HCT116 (cell line): Measurements from ENCODE around the gene OPRD1. TPM values are rescaled to one million over a fixed set of nuclear protein-coding genes. Genes with fewer than 3 reads are reported as not detected.

Source experiments
- ATAC-seq: fragments of 200-7000 bp; cut with Tn5 transposase; 2 replicates; pipeline ENCODE4 v1.9.1; 2020; ENCODE audit warnings: mild to moderate bottlenecking, moderate library complexity
- BruUV-seq: library from RNA; stranded (reverse); fragments of 400-500 nt; replicated peaks from 2 replicates; lab custom pipeline; 2021; lab: Mats Ljungman, UMichigan
- CTCF ChIA-PET: fragments of 300-600 bp; sonication (Branson Sonifier 250); formaldehyde crosslinking; loops from one replicate; lab custom pipeline; 2021; ENCODE audit warnings: antibody characterized with exemption; lab: Charles Lee
- POLR2A ChIA-PET: fragments of 300-600, 350-600 bp; sonication (Branson Sonifier 250); formaldehyde crosslinking; loops from one replicate; lab custom pipeline; 2021; ENCODE audit warnings: antibody characterized with exemption; lab: Charles Lee
- RAD21 ChIA-PET, 2 experiments: fragments of 300-600 bp; sonication (Branson Sonifier 250); formaldehyde crosslinking; loops; one replicate each; lab custom pipeline; 2023; ENCODE audit warnings: low total read pairs in 2 of 2; ENCODE audit not compliant: uncharacterized antibody in 2 of 2, unreplicated experiment in 2 of 2, low non-redundant PET in 1 of 2; lab: Charles Lee
- DNase-seq: peaks from one replicate; pipeline ENCODE4 v3.0.0-alpha.2; 2010; ENCODE audit warnings: low read depth, low spot score
- H2AFZ ChIP-seq: fragments of 200-600 bp; shearing (Covaris generic), sonication (generic); 2 replicates; pipeline ENCODE4 v1.6.1; 2017; ENCODE audit warnings: low read depth, mixed run types, mixed read lengths, antibody characterized with exemption, low read length; ENCODE audit not compliant: poor library complexity, severe bottlenecking
- H3K27ac ChIP-seq: 2 replicates; pipeline ENCODE4 v1.5.1; 2012; ENCODE audit warnings: low read depth, low read length
- H3K27me3 ChIP-seq: fragments of 200-600 bp; sonication (generic); 2 replicates; pipeline ENCODE4 v1.6.1; 2016; ENCODE audit warnings: mixed run types, low read length, mixed read lengths; ENCODE audit not compliant: insufficient read depth
- H3K36me3 ChIP-seq, 2 experiments: fragments of 200-500 bp in 1 of 2; fragments of 200-600 bp in 1 of 2; sonication (Bioruptor generic) in 1 of 2; sonication (generic) in 1 of 2; 2 replicates each; pipeline versions ENCODE4 v1.5.1 to v1.6.1; 2014 to 2016; ENCODE audit warnings: low read length in 2 of 2, inconsistent platforms in 1 of 2, mixed read lengths in 1 of 2, mixed run types in 1 of 2; ENCODE audit not compliant: insufficient read depth in 2 of 2, control insufficient read depth in 1 of 2
- H3K4me1 ChIP-seq, 2 experiments: fragments of 200-600 bp in 1 of 2; sonication (generic) in 1 of 2; 2 replicates each; pipeline versions ENCODE4 v1.5.1 to v1.6.1; 2012 to 2017; ENCODE audit warnings: low read length in 2 of 2, inconsistent platforms in 1 of 2, mild to moderate bottlenecking in 1 of 2, mixed read lengths in 1 of 2, mixed run types in 1 of 2, moderate library complexity in 1 of 2; ENCODE audit not compliant: insufficient read depth in 2 of 2, control insufficient read depth in 1 of 2
- H3K4me2 ChIP-seq: fragments of 200-600 bp; sonication (generic); 2 replicates; pipeline ENCODE4 v1.6.1; 2017; ENCODE audit warnings: mixed run types, low read length, mixed read lengths
- H3K4me3 ChIP-seq, 2 experiments: fragments of 200-600 bp in 1 of 2; sonication (generic) in 1 of 2; replicated peaks in 1 of 2; 2 replicates each; pipeline ENCODE4 v1.5.1; 2011 to 2016; ENCODE audit warnings: low read length in 2 of 2, control low read depth in 1 of 2, low read depth in 1 of 2, mild to moderate bottlenecking in 1 of 2, mixed read lengths in 1 of 2, mixed run types in 1 of 2
- H3K79me2 ChIP-seq: fragments of 200-600 bp; sonication (generic); 2 replicates; pipeline ENCODE4 v1.6.1; 2017; ENCODE audit warnings: mild to moderate bottlenecking, mixed run types, low read length, moderate library complexity, mixed read lengths; ENCODE audit not compliant: insufficient read depth
- H3K9ac ChIP-seq: fragments of 200-600 bp; sonication (generic); 2 replicates; pipeline ENCODE4 v1.6.1; 2016; ENCODE audit warnings: low read length, mixed read lengths
- H3K9me2 ChIP-seq: fragments of 200-600 bp; sonication (generic), shearing (Covaris generic); 2 replicates; pipeline ENCODE4 v1.6.1; 2017; ENCODE audit warnings: mixed run types, mild to moderate bottlenecking, moderate library complexity; ENCODE audit not compliant: insufficient read depth
- H3K9me3 ChIP-seq, 2 experiments: fragments of 200-500 bp in 1 of 2; fragments of 200-600 bp in 1 of 2; sonication (Bioruptor generic) in 1 of 2; sonication (generic) in 1 of 2; 2 replicates each; pipeline ENCODE4 v1.6.1; 2014 to 2017; ENCODE audit warnings: low read length in 2 of 2, mixed read lengths in 2 of 2, inconsistent platforms in 1 of 2, low read depth in 1 of 2, mild to moderate bottlenecking in 1 of 2, mixed run types in 1 of 2, moderate library complexity in 1 of 2; ENCODE audit not compliant: control insufficient read depth in 1 of 2, insufficient read depth in 1 of 2
- H4K20me1 ChIP-seq: fragments of 200-600 bp; sonication (generic), shearing (Covaris generic); 2 replicates; pipeline ENCODE4 v1.6.1; 2017; ENCODE audit warnings: mixed run types, mild to moderate bottlenecking, moderate library complexity; ENCODE audit not compliant: insufficient read depth
- FOSL1 ChIP-seq: IDR thresholded peaks from 2 replicates; pipeline ENCODE4 v1.6.1; 2012; ENCODE audit warnings: low read depth
- intact Hi-C: fragments of 100-400 bp; cut with micrococcal nuclease; formaldehyde crosslinking; loops from 2 replicates; pipeline ENCODE4 v1.10.0; 2022
- total RNA-seq: library from RNA; stranded (reverse); gene quantifications from one replicate; pipeline ENCODE4 v1.2.1, GENCODE V29; 2021; ENCODE audit not compliant: unreplicated experiment
- TF ChIP-seq, protein P1 (sequence below): IDR thresholded peaks from 2 replicates; pipeline ENCODE4 v1.6.1; 2011; ENCODE audit warnings: mild to moderate bottlenecking, low read length, moderate library complexity; ENCODE audit not compliant: insufficient replicate concordance; ENCODE audit errors: extremely low read depth

OPRD1 gene
- total RNA-seq, 1 experiment from 2014 or later = not detected

DNA sequence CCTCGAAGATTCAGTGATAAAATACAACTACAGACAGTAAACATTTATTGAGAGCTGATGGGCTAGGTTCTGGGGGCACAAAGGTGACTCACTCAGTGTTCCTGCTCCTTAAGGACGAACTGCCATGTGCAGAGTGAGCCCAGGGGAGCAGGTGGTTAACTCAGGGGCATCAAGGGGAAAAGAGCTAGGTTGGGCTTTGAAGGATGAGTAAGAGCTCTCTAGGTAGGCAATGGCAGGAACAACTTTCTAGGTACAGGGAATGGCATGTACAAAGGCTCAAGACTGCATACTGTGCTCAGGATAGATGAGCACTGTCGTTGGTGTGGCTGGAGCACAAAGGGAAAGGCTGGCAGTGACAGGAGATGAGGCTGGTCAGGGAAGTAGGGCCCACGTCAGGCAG, 85.8 kb downstream of the OPRD1 start:
- no peak overlapping the region for H3K4me2 ChIP-seq
- BruUV-seq = no TSS peak
- ATAC-seq = no peak
- H2AFZ ChIP-seq = no peak overlapping the region
- no peaks in the 10 kb centered on the region for H3K36me3 ChIP-seq
- ChIA-PET RAD21 (no interaction called here), CTCF (interaction anchor here (1.2 kb wide), 1 partner anchor 136 kb away, joined by 4 read pairs; no protein-coding TSS in a partner anchor), POLR2A (no interaction called here)
- no peak overlapping the region for H3K4me3 ChIP-seq
- H3K27me3 ChIP-seq = no peaks in the 10 kb centered on the region
- no peaks in the 10 kb centered on the region for H4K20me1 ChIP-seq
- no peak for TF ChIP-seq FOSL1
- H3K9ac ChIP-seq = no peak overlapping the region
- no peaks in the 10 kb centered on the region for H3K9me2 ChIP-seq
- H3K27ac ChIP-seq = no peak overlapping the region
- peaks cover 4 to 5% of the 10 kb centered on the region in 2 experiments; a peak in 2 of 4 replicates for H3K4me1 ChIP-seq
- intact Hi-C loops = no loop called here
- peaks cover 4% of the 10 kb centered on the region; the same call in 1 of the 2 replicates for H3K79me2 ChIP-seq
- DNase-seq = no peak
- H3K9me3 ChIP-seq = no peaks in the 10 kb centered on the region

- H3K9me2 ChIP-seq = no peaks in the 10 kb centered on the region
- POLR2A ChIA-PET = interaction anchor here (1.0 kb wide), 1 partner anchor 10 kb away, joined by 3 read pairs; no protein-coding TSS in a partner anchor
- no peak overlapping the region for H3K4me3 ChIP-seq
- peaks cover 4% of the 10 kb centered on the region; the same call in 1 of the 2 replicates for H3K79me2 ChIP-seq
- BruUV-seq = no TSS peak
- H3K9ac ChIP-seq = no peak overlapping the region
- ATAC-seq = no peak
- no peak overlapping the region for H2AFZ ChIP-seq
- no peak for DNase-seq
- H4K20me1 ChIP-seq = no peaks in the 10 kb centered on the region
- H3K4me1 ChIP-seq = peaks cover 2% of the 10 kb centered on the region in 2 experiments; a peak in 2 of 4 replicates
- H3K36me3 ChIP-seq = no peaks in the 10 kb centered on the region
- intact Hi-C loops = no loop called here
- H3K27me3 ChIP-seq = no peaks in the 10 kb centered on the region
- TF ChIP-seq, protein P1, sequence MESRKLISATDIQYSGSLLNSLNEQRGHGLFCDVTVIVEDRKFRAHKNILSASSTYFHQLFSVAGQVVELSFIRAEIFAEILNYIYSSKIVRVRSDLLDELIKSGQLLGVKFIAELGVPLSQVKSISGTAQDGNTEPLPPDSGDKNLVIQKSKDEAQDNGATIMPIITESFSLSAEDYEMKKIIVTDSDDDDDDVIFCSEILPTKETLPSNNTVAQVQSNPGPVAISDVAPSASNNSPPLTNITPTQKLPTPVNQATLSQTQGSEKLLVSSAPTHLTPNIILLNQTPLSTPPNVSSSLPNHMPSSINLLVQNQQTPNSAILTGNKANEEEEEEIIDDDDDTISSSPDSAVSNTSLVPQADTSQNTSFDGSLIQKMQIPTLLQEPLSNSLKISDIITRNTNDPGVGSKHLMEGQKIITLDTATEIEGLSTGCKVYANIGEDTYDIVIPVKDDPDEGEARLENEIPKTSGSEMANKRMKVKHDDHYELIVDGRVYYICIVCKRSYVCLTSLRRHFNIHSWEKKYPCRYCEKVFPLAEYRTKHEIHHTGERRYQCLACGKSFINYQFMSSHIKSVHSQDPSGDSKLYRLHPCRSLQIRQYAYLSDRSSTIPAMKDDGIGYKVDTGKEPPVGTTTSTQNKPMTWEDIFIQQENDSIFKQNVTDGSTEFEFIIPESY = no peak
- no peaks in the 10 kb centered on the region for H3K9me3 ChIP-seq
- no peak overlapping the region for H3K4me2 ChIP-seq
- no peak overlapping the region for H3K27ac ChIP-seq
- CTCF ChIA-PET = interaction anchor here (1.4 kb wide), 1 partner anchor 13 kb away, joined by 4 read pairs; no protein-coding TSS in a partner anchor
- RAD21 ChIA-PET = no interaction called here
Measured at GRCh38 chr1:28898405-28898881, 86.5 kb downstream of the OPRD1 start.
